Memory B cell (primary cell): Measurements from ENCODE around the gene RPN1.
"Not testable (repeated sequence)": the region's sequence is repeated elsewhere in the genome, so short reads cannot be mapped to it uniquely, and the experiment has no call there.

Experiments used
- ATAC-seq: fragments of 150-1000 bp; cut with Tn5 transposase; 2 replicates; pipeline ENCODE4 v1.10.0; 2021; ENCODE audit warnings: low read depth, mild to moderate bottlenecking, moderate library complexity
- DNase-seq, 2 donors: peaks; one replicate each; pipeline ENCODE4 v3.0.0; 2022; ENCODE audit warnings: low spot score in 2 of 2
- H3K27ac Mint-ChIP-seq: one replicate; pipeline ENCODE4 v1.8.0; 2022; ENCODE audit warnings: mild to moderate bottlenecking, moderate library complexity, mixed read lengths
- H3K27me3 Mint-ChIP-seq: one replicate; pipeline ENCODE4 v1.8.0; 2022; ENCODE audit warnings: mixed read lengths
- H3K36me3 Mint-ChIP-seq: one replicate; pipeline ENCODE4 v1.8.0; 2022; ENCODE audit warnings: mild to moderate bottlenecking, mixed read lengths
- H3K4me1 Mint-ChIP-seq: one replicate; pipeline ENCODE4 v1.8.0; 2022; ENCODE audit warnings: mixed read lengths
- H3K4me3 Mint-ChIP-seq: one replicate; pipeline ENCODE4 v1.8.0; 2022; ENCODE audit warnings: mild to moderate bottlenecking, moderate library complexity, mixed read lengths
- H3K9me3 Mint-ChIP-seq: one replicate; pipeline ENCODE4 v1.8.0; 2022; ENCODE audit warnings: mixed read lengths

RPN1 gene

GRCh38 chr3:128610451-128611070 is 40.1 kb downstream of the RPN1 start:
- ATAC-seq: no peak
- Mint-ChIP-seq H3K27ac (no peak overlapping the region), H3K4me1 (no peaks in the 10 kb centered on the region), H3K27me3 (no peaks in the 10 kb centered on the region), H3K36me3 (no peaks in the 10 kb centered on the region), H3K4me3 (no peak overlapping the region), H3K9me3 (no peaks in the 10 kb centered on the region)
- DNase-seq: no peak

DNA sequence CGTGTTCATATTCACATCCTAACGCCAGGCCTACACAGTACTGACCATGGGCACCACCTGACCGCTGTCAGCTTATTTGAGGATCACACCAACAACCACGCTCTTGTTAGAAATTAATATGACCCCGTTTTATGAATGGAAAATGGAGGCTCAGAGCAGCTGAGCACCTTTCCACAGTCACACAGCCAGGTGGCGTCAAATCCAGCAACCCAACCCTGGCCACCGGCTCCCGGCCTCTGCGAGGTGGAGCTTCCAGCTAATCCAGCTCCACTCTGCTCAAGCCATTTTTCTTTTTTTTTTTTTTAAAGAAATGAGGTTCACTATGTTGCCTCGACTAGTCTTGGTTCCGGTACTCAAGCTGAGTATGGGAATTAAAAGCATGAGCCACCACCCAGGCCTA is 41.3 kb downstream of the RPN1 start:
- Mint-ChIP-seq H3K4me1 (no peaks in the 10 kb centered on the region), H3K27me3 (no peaks in the 10 kb centered on the region), H3K27ac (no peak overlapping the region), H3K36me3 (no peaks in the 10 kb centered on the region), H3K9me3 (no peaks in the 10 kb centered on the region), H3K4me3 (no peak overlapping the region)
- no peak for ATAC-seq
- no peak for DNase-seq

GRCh38 chr3:128607710-128608048 is 42.9 kb downstream of the RPN1 start:
- Mint-ChIP-seq H3K27me3 (no peaks in the 10 kb centered on the region), H3K9me3 (no peaks in the 10 kb centered on the region), H3K4me3 (no peak overlapping the region), H3K27ac (no peak overlapping the region), H3K36me3 (no peaks in the 10 kb centered on the region), H3K4me1 (no peaks in the 10 kb centered on the region)
- ATAC-seq (no peak), DNase-seq (no peak)

DNA sequence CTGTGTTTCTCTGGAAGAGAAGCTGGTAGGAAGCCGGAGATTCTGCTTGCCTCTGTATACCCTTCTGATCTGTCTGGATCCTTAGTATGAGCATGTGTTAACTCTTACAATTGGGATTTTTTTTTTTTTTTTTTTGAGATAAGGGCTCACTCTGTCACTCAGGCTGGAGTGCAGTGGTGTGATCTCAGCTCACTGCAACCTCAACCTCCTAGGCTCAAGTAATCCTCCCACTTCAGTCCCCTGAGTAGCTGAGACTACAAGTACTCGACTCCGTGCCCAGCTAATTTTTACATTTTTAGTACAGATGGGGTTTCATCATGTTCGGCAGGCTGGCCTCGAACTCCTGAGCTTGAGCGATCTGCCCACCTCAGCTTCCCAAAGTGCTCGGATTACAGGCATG is 44.5 kb downstream of the RPN1 start:
- H3K4me3 Mint-ChIP-seq: no peak overlapping the region
- no peaks in the 10 kb centered on the region for H3K9me3 Mint-ChIP-seq
- H3K4me1 Mint-ChIP-seq: no peaks in the 10 kb centered on the region
- ATAC-seq (no peak), DNase-seq (no peak)
- no peak overlapping the region for H3K27ac Mint-ChIP-seq
- no peaks in the 10 kb centered on the region for H3K27me3 Mint-ChIP-seq
- no peaks in the 10 kb centered on the region for H3K36me3 Mint-ChIP-seq

GRCh38 chr3:128605091-128606046 is 45.2 kb downstream of the RPN1 start:
- Mint-ChIP-seq H3K27ac (no peak overlapping the region), H3K27me3 (no peaks in the 10 kb centered on the region), H3K4me3 (no peak overlapping the region), H3K36me3 (no peaks in the 10 kb centered on the region), H3K9me3 (no peaks in the 10 kb centered on the region), H3K4me1 (no peaks in the 10 kb centered on the region)
- DNase-seq (no peak), ATAC-seq (no peak)

GRCh38 chr3:128603811-128604775 is 46.5 kb downstream of the RPN1 start:
- DNase-seq (no peak), ATAC-seq (no peak)
- H3K36me3 Mint-ChIP-seq: no peaks in the 10 kb centered on the region

GRCh38 chr3:128603313-128603712 is 47.3 kb downstream of the RPN1 start:
- H3K4me3 Mint-ChIP-seq: no peak overlapping the region
- DNase-seq: no peak
- H3K27me3 Mint-ChIP-seq: no peaks in the 10 kb centered on the region
- no peaks in the 10 kb centered on the region for H3K4me1 Mint-ChIP-seq
- no peaks in the 10 kb centered on the region for H3K9me3 Mint-ChIP-seq
- H3K36me3 Mint-ChIP-seq: no peaks in the 10 kb centered on the region
- no peak overlapping the region for H3K27ac Mint-ChIP-seq
- ATAC-seq: no peak

More at GRCh38 chr3:128603811-128604775, 46.5 kb downstream of the RPN1 start:
- Mint-ChIP-seq H3K27ac (no peak overlapping the region), H3K9me3 (no peaks in the 10 kb centered on the region), H3K27me3 (no peaks in the 10 kb centered on the region), H3K4me1 (no peaks in the 10 kb centered on the region), H3K4me3 (no peak overlapping the region)

DNA sequence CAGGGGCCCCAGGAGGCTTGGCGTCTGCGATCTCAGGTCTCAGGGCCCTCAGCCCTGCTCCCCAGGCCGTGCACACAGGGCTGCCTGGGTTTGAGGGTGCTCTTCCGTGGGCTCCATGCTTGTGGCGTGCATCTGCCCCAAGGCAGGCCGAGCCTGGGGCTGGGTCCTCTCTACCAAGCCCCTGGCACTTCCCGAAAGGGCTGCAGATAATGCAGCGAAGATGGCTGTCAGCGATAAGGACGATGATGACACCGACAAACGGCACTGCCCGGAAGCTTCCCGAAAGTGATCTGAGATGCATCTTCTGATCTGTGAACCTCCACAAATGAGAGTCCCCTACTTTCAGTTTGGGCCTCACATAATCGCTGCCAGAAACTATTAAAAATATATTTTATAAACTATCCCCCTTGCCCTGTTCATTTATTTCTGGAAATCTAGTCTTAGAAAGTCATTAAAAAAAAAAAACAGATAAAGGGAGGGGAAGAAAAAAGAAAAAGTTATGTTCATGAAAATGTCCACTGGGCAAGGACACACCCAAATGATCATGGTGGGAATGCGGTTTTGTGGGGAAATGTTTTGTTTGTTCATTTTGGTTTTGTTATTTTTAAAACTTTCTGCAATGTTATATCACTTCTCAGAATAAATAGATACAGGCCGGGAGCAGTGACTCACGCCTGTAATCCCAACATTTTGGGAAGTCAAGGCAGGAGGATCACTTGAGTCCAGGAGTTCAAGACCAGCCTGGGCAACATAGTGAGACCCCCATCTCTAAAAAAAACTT is 51.5 kb downstream of the RPN1 start:
- DNase-seq: no peak
- Mint-ChIP-seq H3K27me3 (no peaks in the 10 kb centered on the region), H3K27ac (no peak overlapping the region), H3K9me3 (peaks cover 2% of the 10 kb centered on the region), H3K4me1 (peaks cover 3% of the 10 kb centered on the region), H3K4me3 (no peak overlapping the region), H3K36me3 (no peaks in the 10 kb centered on the region)
- ATAC-seq: no peak

GRCh38 chr3:128597900-128598299 is 52.7 kb downstream of the RPN1 start:
- ATAC-seq (no peak), DNase-seq (no peak)
- H3K4me3 Mint-ChIP-seq: no peak overlapping the region
- H3K27ac Mint-ChIP-seq: no peak overlapping the region
- no peaks in the 10 kb centered on the region for H3K27me3 Mint-ChIP-seq
- peaks cover 2% of the 10 kb centered on the region for H3K9me3 Mint-ChIP-seq
- H3K36me3 Mint-ChIP-seq: no peaks in the 10 kb centered on the region
- peaks cover 3% of the 10 kb centered on the region for H3K4me1 Mint-ChIP-seq

DNA sequence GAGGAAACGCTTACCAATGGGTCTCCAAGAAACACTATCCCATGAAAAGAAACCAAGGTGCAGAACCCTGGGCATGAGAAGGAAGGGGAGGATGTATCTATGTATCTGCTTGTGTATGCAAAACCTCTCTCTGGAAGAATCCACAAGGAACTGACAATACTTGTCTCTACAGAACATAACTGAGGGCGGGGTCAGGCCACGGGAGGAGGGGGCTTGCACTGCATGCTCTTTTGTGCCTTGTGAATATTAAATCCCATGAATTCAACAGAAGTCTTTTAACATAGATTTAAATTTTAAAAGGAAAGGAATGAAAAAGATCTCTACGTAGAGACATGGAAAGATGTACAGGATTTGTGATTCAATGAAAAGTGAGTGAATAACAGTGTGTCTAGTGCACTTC is 57.8 kb downstream of the RPN1 start:
- Mint-ChIP-seq H3K27me3 (no peaks in the 10 kb centered on the region), H3K4me3 (no peak overlapping the region), H3K36me3 (peaks cover 4% of the 10 kb centered on the region), H3K4me1 (peaks cover 3% of the 10 kb centered on the region), H3K27ac (no peak overlapping the region), H3K9me3 (peaks cover 2% of the 10 kb centered on the region)
- ATAC-seq (no peak), DNase-seq (no peak)

- H3K9me3 Mint-ChIP-seq: peaks cover 2% of the 10 kb centered on the region
- no peaks in the 10 kb centered on the region for H3K27me3 Mint-ChIP-seq
- H3K4me1 Mint-ChIP-seq: peaks cover 3% of the 10 kb centered on the region
- no peak overlapping the region for H3K27ac Mint-ChIP-seq
- H3K4me3 Mint-ChIP-seq: no peak overlapping the region
- ATAC-seq: no peak
- DNase-seq: no peak
- peaks cover 4% of the 10 kb centered on the region for H3K36me3 Mint-ChIP-seq
These were observed 58.7 kb downstream of the RPN1 start for GRCh38 chr3:128591738-128592426.

DNA sequence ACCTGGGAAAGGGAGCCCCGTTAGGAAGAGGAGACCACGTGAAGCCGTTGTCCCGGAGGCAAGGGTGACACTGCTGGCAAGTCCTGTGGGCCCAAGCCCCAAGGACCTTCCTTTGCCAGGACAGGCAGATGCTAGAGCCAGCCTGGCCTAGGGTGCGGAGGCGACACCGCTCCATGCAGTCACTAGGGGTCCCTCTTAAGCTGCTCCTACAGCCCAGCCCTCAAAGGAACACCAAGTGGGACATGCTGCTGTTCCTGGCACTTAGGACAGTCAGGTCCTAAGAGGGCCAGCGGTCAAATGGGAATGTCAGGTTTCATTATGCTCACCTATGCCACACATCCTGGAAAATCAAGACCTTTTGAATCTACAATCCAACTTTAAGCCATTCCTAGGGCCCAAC is 59.7 kb downstream of the RPN1 start:
- H3K27ac Mint-ChIP-seq: no peak overlapping the region
- H3K4me1 Mint-ChIP-seq: no peaks in the 10 kb centered on the region
- H3K4me3 Mint-ChIP-seq: no peak overlapping the region
- no peak for ATAC-seq
- H3K9me3 Mint-ChIP-seq: no peaks in the 10 kb centered on the region
- DNase-seq: no peak
- H3K27me3 Mint-ChIP-seq: peaks cover 3% of the 10 kb centered on the region
- H3K36me3 Mint-ChIP-seq: peaks cover 4% of the 10 kb centered on the region

DNA sequence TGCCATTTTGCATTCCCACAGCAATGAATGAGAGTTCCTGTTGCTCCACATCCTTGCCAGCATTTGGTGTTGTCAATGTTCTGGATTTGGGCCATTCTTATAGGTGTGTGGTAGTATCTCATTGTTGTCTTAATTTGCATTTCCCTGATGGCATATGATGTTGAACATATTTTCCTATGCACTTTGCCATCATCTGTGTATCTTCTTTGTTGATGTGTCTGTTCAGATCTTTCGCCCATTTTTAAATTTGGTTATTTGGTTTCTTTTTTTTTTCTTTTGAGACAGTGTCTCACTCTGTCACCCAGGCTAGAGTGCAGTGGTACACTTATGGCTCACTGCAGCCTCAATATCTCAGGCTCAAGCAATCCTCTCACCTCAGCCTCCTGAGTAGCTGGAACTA is 60.6 kb downstream of the RPN1 start:
- H3K36me3 Mint-ChIP-seq, H3K4me1 Mint-ChIP-seq, H3K4me3 Mint-ChIP-seq, H3K27me3 Mint-ChIP-seq, DNase-seq, H3K9me3 Mint-ChIP-seq, ATAC-seq, H3K27ac Mint-ChIP-seq: not testable (repeated sequence)
